Omental fat pad (tissue), 4 donors: ENCODE measurements around the gene ARHGEF40. TPM values are rescaled to one million over a fixed set of nuclear protein-coding genes. Genes with fewer than 3 reads are reported as not detected.
A peak's percentile ranks its signal among the peaks of the same experiment; 100 is the strongest.

ENCODE experiments used
- ATAC-seq: fragments of 150-250 bp; one replicate; pipeline ENCODE4 v1.9.1; 2016; ENCODE audit warnings: mild to moderate bottlenecking, moderate library complexity; ENCODE audit not compliant: low FRiP score
- DNase-seq: peaks from one replicate; pipeline ENCODE4 v3.0.0-alpha.2; 2019; ENCODE audit warnings: low spot score
- total RNA-seq, 4 donors: library from RNA; depleted of rRNA; stranded (reverse); fragments of >200 nt; gene quantifications; one replicate each; pipeline ENCODE4 v1.1.0, GENCODE V29; 2016
- TF ChIP-seq, protein P1 (sequence below), 3 donors: fragments of 450-650 bp; IDR thresholded peaks; one replicate each; pipeline ENCODE4 v1.5.1; 2016 to 2017; ENCODE audit warnings: antibody characterized with exemption in 3 of 3, mild to moderate bottlenecking in 3 of 3, moderate library complexity in 2 of 3

ARHGEF40 gene
- total RNA-seq, 4 donors from 2014 or later: 30.0 to 91.3 (median 40.6) TPM

DNA sequence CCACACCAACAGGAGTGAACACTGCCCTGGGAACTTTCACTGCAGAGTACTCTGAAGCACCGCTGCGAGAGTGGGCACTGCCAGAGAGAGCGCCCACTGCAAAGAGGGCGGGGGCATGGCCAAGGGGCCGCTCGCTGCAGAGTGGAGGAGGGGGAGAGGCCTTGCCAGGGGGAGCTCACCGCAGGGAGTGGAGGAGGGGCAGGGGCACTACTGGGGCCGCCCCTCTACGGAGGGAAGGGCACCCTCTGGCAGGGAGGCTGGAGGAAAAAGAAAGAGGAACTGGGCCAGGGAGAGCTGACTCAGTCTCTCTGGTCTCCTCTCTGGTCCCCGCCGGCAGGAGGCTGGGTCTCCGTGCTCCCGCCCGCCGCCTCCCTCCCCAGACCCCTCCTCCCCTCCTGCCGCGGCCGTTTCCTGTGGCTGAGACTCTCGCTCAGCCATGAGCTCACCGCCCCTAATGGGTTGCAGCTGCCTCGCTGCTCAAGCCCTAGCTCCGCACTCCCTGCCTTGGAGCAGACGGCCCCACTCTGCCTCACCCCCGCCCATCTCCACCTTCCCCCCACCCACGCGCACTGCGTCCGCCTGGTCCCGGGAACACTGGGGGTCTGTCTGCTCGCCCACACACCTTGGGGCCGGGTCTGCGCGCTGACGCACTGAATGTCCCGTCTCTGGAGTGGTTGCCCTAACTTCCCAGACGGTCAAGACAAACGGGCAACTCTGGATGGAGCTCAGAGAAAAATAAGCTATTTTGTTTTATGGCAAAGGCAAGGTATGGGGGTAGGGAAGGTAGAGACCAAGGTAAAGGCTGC lies 1.3 kb downstream of the ARHGEF40 start:
- ATAC-seq (peak; percentile 63), DNase-seq (no peak)
- TF ChIP-seq, protein P1, sequence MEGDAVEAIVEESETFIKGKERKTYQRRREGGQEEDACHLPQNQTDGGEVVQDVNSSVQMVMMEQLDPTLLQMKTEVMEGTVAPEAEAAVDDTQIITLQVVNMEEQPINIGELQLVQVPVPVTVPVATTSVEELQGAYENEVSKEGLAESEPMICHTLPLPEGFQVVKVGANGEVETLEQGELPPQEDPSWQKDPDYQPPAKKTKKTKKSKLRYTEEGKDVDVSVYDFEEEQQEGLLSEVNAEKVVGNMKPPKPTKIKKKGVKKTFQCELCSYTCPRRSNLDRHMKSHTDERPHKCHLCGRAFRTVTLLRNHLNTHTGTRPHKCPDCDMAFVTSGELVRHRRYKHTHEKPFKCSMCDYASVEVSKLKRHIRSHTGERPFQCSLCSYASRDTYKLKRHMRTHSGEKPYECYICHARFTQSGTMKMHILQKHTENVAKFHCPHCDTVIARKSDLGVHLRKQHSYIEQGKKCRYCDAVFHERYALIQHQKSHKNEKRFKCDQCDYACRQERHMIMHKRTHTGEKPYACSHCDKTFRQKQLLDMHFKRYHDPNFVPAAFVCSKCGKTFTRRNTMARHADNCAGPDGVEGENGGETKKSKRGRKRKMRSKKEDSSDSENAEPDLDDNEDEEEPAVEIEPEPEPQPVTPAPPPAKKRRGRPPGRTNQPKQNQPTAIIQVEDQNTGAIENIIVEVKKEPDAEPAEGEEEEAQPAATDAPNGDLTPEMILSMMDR (IDR thresholded peaks at IDR 0.05): no peak

DNA sequence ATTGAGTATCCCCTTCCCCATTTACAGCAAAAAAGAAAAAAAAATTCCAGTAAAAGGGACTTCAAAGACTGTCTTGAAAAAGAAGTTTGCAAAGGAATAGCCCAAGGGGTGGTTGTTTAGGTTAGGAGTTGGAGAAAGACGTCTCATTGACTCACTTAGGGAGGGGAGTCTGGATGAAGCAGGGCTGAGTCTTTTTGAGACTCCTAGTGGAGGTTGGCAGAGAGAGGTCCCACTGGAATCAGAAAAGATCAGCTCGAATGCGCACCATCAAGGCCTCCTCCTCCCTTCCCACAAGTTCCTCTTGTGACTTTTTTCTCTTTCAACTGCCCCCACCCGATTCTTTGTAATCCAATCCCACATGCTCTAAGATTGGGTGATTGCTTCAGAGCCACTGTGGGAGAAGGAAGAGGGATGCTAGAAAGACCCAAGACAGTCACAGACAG lies 1.9 kb downstream of the ARHGEF40 start:
- TF ChIP-seq, protein P1 (IDR thresholded peaks at IDR 0.05): no peak
- ATAC-seq: peak; percentile 26
- no peak for DNase-seq

DNA sequence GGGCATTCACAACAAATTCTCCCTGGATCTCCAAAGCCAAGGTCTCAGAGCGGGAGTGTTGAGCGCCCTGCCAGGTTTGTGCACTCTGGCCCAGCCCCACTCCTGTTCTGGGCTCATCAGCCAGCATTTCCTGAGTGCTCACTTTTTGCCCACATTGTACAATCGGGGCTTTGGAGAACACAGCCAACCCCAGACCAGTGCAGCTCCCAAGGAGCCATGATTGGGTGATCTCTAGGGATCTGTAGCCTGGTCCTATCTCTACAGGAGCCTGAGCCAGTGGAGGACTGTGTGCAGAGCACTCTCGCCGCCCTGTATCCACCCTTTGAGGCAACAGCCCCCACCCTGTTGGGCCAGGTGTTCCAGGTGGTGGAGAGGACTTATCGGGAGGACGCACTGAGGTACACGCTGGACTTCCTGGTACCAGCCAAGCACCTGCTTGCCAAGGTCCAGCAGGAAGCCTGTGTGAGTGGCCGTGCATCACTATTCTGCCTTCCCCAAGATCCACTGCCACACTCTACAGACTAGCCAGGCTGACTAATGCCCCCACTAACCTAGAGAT lies 2.8 kb downstream of the ARHGEF40 start:
- ATAC-seq (no peak), DNase-seq (no peak)
- TF ChIP-seq, protein P1 (IDR thresholded peaks at IDR 0.05): no peak

DNA sequence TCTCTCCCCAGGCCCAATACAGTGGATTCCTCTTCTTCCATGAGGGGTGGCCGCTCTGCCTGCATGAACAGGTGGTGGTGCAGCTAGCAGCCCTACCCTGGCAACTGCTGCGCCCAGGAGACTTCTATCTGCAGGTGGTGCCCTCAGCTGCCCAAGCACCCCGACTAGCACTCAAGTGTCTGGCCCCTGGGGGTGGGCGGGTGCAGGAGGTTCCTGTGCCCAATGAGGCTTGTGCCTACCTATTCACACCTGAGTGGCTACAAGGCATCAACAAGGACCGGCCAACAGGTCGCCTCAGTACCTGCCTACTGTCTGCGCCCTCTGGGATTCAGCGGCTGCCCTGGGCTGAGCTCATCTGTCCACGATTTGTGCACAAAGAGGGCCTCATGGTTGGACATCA lies 3.8 kb downstream of the ARHGEF40 start:
- TF ChIP-seq, protein P1 (IDR thresholded peaks at IDR 0.05): no peak

DNA sequence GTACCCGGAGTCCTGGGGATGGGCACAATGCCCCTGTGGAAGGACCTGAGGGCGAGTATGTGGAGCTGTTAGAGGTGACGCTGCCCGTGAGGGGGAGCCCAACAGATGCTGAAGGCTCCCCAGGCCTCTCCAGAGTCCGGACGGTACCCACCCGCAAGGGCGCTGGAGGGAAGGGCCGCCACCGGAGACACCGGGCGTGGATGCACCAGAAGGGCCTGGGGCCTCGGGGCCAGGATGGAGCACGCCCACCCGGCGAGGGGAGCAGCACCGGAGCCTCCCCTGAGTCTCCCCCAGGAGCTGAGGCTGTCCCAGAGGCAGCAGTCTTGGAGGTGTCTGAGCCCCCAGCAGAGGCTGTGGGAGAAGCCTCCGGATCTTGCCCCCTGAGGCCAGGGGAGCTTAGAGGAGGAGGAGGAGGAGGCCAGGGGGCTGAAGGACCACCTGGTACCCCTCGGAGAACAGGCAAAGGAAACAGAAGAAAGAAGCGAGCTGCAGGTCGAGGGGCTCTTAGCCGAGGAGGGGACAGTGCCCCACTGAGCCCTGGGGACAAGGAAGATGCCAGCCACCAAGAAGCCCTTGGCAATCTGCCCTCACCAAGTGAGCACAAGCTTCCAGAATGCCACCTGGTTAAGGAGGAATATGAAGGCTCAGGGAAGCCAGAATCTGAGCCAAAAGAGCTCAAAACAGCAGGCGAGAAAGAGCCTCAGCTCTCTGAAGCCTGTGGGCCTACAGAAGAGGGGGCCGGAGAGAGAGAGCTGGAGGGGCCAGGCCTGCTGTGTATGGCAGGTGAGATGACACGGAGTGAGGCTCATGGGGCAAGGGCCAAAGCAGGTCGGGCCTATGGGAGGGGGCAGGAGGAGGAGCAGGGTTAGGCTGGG lies 4.5 kb downstream of the ARHGEF40 start:
- DNase-seq: no peak
- TF ChIP-seq, protein P1 (IDR thresholded peaks at IDR 0.05): no peak

More for the DNA sequence above, 3.8 kb downstream of the ARHGEF40 start:
- DNase-seq: no peak
- ATAC-seq: no peak

DNA sequence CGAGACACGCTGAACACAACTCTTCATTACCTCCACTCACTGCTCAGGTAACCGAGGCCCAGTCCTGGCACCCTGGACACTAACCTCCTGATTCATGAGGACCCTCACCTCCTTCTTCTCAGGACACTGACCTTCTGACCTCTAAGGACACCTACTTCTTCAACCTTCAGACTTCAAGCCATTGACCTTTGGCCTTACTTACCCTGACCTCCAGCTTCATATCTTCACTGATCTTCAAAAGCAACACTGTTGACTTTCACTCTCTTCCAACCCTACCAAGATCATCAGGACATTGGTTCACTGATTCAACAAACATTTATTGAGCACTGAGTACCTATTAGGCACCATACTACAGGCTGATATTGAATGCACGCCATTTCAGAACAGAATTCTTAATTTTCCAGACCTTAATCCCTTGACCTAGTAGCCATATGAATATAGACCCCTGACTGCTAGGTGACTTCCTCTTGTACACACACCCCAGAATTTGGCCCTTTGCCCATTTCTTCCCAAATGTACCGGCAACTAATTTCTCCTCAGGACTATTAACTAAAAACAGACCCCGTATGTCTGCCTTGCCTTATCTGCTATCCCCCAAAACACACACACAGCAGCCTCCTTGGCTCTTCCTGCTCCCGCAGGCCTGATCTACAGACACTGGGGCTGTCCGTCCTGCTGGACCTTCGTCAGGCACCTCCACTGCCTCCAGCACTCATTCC lies 5.8 kb downstream of the ARHGEF40 start:
- no peak for DNase-seq
- TF ChIP-seq, protein P1 (IDR thresholded peaks at IDR 0.05): no peak
- ATAC-seq: no peak

More for the DNA sequence above, 4.5 kb downstream of the ARHGEF40 start:
- no peak for ATAC-seq
